GM21529 (cell line): ENCODE results near the gene SMIM35.
"Not testable (repeated sequence)": the region's sequence is repeated elsewhere in the genome, so short reads cannot be mapped to it uniquely, and the experiment has no call there.

Experiments
- ATAC-seq: cut with Tn5 transposase; IDR thresholded peaks from one replicate; pipeline ENCODE4 v1.9.1; 2021; ENCODE audit not compliant: unreplicated experiment

The SMIM35 gene

GRCh38 chr11:118082880-118083552, 3.7 kb downstream of the SMIM35 start:
- no peak for ATAC-seq

- ATAC-seq = no peak
Measured at GRCh38 chr11:118081241-118081958, 5.4 kb downstream of the SMIM35 start.

- no peak for ATAC-seq
Measured at GRCh38 chr11:118080296-118080695, 6.5 kb downstream of the SMIM35 start.

- no peak for ATAC-seq
Measured at GRCh38 chr11:118079491-118079890, 7.3 kb downstream of the SMIM35 start.

- no peak for ATAC-seq
Measured at GRCh38 chr11:118078911-118079411, 7.8 kb downstream of the SMIM35 start.

- no peak for ATAC-seq
Measured at GRCh38 chr11:118076754-118077281, 9.9 kb downstream of the SMIM35 start, which contains the start of gene TMPRSS4. Gene TMPRSS4, plus strand, starts transcription at chr11:118077078. Its CDS starts 225 bp downstream, at chr11:118077303.

GRCh38 chr11:118074785-118075184, 12.0 kb downstream of the SMIM35 start:
- ATAC-seq = no peak

- ATAC-seq = no peak
Measured at GRCh38 chr11:118074091-118074685, 12.6 kb downstream of the SMIM35 start.

GRCh38 chr11:118073554-118073953, 13.2 kb downstream of the SMIM35 start:
- ATAC-seq = no peak

- no peak for ATAC-seq
Measured at GRCh38 chr11:118071416-118072030, 15.2 kb downstream of the SMIM35 start.

- ATAC-seq = no peak
Measured at GRCh38 chr11:118068945-118069612, 17.7 kb downstream of the SMIM35 start.

GRCh38 chr11:118068206-118068944, 18.4 kb downstream of the SMIM35 start:
- ATAC-seq = no peak

GRCh38 chr11:118067006-118067405, 19.8 kb downstream of the SMIM35 start:
- no peak for ATAC-seq

- no peak for ATAC-seq
Measured at GRCh38 chr11:118065384-118065783, 21.4 kb downstream of the SMIM35 start.

GRCh38 chr11:118064956-118065355, 21.8 kb downstream of the SMIM35 start:
- no peak for ATAC-seq

- ATAC-seq = not testable (repeated sequence)
Measured at GRCh38 chr11:118062631-118063030, 24.1 kb downstream of the SMIM35 start.

GRCh38 chr11:118062181-118062580, 24.6 kb downstream of the SMIM35 start:
- not testable (repeated sequence) for ATAC-seq

GRCh38 chr11:118061586-118062125, 25.1 kb downstream of the SMIM35 start:
- no peak for ATAC-seq

GRCh38 chr11:118060869-118061268, 25.9 kb downstream of the SMIM35 start:
- no peak for ATAC-seq
